GM20000 (cell line): ENCODE data around the gene LLGL1.

Experiments
- DNase-seq: peaks from one replicate; pipeline ENCODE4 v3.0.0; 2012; ENCODE audit warnings: low spot score
- TF ChIP-seq, protein P1 (sequence below): IDR thresholded peaks from 2 replicates; pipeline ENCODE4 v1.5.1; 2012; ENCODE audit warnings: mild to moderate bottlenecking, control low read depth; ENCODE audit errors: extremely low read depth, missing control alignments

LLGL1 gene

DNA sequence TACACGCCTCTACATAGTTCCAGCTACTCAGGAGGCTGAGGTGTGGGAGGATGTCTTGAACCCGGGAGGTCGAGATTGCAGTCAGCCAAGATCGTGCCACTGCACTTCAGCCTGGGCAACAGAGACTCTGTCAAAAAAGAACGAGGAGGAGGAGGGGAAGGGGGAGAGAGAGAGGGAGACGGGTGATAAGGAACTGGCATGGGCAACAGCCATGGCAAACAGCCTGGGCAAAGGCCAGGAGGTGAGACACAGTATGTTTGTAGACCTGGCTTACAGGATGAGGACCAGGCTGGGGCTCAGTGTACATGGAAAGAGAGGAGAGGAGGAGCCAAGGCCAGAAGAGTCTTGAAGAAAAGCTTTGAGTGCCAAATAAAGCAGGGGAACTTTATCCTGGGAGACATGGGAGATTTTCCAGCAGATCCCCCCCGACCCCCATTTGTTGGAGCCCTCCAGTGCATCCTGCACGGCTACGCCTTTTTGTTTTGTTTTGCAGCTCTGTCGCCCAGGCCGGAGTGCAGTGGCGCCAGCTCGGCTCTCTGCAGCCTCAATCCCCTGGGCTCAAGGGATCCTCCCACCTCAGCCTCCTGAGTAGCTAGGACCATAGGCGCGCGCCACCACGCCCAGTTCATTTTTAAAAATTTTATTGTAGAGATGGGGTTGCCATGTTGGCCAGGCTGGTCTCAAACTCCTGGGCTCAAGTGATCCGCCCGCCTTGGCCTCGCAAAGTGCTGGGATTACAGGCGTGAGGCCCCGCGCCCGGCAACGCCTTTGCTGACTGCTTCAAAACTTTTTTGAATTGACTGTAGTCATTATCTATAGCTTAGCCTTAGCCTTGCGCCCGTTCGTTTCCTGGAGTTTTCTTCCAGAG, 43.1 kb upstream of the LLGL1 start:
- TF ChIP-seq, protein P1, sequence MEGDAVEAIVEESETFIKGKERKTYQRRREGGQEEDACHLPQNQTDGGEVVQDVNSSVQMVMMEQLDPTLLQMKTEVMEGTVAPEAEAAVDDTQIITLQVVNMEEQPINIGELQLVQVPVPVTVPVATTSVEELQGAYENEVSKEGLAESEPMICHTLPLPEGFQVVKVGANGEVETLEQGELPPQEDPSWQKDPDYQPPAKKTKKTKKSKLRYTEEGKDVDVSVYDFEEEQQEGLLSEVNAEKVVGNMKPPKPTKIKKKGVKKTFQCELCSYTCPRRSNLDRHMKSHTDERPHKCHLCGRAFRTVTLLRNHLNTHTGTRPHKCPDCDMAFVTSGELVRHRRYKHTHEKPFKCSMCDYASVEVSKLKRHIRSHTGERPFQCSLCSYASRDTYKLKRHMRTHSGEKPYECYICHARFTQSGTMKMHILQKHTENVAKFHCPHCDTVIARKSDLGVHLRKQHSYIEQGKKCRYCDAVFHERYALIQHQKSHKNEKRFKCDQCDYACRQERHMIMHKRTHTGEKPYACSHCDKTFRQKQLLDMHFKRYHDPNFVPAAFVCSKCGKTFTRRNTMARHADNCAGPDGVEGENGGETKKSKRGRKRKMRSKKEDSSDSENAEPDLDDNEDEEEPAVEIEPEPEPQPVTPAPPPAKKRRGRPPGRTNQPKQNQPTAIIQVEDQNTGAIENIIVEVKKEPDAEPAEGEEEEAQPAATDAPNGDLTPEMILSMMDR: no peak
- DNase-seq: no peak

DNA sequence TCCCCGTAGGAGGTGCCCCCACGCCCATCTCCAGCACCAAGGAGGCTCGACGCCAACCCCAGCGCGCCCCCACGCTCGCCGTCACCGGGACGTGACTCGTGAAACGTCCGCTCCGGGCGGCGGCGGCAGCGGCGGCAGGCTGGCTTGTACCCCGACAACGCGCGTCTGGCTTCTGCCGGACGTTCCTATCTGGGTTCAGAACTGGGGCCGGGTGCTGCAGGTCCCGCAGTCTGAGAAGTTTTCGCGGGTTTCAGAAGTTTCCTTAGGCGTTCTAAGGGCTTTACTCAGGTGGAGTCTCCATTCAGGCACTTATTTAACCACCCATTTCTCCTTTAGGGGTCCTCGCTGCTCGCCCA, 42.5 kb upstream of the LLGL1 start:
- TF ChIP-seq, protein P1: no peak
- peak; percentile 83 for DNase-seq

DNA sequence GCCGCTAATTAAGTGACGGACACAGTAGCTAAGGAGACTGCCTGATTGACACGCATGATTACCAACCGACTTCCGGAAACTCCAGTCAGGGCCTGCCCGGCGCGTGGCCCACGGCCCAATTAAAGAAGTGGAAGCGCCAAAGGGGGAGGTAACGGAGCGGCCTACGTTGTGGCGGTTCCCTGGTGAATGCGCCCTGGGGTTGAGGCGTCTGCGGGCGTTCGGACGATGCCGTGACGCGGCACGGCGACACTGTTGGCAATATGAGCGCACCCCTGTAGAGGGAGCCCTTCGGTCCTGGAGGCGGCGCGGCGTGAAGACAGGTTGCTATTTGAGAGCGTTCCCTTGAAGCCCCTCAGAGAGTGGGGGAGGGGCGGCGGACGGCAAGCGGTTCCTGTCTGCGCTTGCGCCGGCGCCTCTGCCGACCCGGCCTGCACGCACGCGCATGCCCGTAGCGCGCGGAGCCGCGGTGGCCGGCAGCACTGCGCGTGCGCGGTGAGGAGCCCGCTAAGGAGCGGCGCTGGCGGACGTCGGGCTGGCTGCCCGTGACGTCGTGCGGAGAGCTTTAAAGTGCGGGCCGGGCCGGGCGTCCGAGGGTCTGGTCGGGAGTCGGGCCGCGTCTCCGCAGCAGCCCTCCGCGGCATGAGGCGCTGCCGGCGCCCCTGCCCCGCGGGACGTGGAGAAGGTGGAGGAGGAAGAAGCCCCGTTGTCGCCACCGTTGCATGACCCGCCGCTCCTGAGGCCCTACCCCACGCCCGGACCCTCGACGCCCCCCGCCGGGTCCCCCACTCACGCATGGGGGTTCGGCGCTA, 41.9 kb upstream of the LLGL1 start, which contains the start of gene ALKBH5:
Gene ALKBH5 (plus strand): TSS at position 495 of the 809 bp plus-strand sequence. CDS start 416 bp downstream, outside the sequence.
- TF ChIP-seq, protein P1: no peak
- peak; percentile 99 for DNase-seq

DNA sequence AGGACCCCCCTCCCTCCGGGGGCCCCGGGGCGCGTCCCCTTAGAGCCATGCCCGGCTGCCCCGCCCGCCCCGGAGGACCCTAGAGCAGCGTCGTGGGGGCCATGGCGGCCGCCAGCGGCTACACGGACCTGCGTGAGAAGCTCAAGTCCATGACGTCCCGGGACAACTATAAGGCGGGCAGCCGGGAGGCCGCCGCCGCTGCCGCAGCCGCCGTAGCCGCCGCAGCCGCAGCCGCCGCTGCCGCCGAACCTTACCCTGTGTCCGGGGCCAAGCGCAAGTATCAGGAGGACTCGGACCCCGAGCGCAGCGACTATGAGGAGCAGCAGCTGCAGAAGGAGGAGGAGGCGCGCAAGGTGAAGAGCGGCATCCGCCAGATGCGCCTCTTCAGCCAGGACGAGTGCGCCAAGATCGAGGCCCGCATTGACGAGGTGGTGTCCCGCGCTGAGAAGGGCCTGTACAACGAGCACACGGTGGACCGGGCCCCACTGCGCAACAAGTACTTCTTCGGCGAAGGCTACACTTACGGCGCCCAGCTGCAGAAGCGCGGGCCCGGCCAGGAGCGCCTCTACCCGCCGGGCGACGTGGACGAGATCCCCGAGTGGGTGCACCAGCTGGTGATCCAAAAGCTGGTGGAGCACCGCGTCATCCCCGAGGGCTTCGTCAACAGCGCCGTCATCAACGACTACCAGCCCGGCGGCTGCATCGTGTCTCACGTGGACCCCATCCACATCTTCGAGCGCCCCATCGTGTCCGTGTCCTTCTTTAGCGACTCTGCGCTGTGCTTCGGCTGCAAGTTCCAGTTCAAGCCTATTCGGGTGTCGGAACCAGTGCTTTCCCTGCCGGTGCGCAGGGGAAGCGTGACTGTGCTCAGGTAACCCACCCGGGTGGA, 41.0 kb upstream of the LLGL1 start:
- peak; percentile 66 for DNase-seq
- TF ChIP-seq, protein P1: peak; percentile 1

DNA sequence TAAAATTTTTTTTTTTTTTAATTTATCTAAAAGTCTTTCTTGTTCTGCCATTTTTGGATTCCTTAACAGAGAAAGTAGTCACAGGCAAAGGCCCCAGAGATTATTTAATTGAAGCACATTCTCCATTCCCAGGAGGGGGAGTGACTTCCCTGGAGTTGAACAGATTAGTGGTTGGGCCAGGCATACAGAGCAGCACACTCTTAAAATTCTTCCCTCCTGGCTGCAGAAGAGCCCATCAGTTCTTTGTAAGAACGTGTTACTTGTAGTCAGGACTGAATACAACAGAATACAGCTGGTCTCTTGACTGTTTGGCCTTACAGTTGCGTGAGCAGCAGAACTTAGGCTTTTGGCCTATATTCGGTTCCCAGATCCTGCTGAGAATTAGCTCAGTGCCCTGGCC, 40.0 kb upstream of the LLGL1 start:
- TF ChIP-seq, protein P1: no peak
- DNase-seq: no peak

DNA sequence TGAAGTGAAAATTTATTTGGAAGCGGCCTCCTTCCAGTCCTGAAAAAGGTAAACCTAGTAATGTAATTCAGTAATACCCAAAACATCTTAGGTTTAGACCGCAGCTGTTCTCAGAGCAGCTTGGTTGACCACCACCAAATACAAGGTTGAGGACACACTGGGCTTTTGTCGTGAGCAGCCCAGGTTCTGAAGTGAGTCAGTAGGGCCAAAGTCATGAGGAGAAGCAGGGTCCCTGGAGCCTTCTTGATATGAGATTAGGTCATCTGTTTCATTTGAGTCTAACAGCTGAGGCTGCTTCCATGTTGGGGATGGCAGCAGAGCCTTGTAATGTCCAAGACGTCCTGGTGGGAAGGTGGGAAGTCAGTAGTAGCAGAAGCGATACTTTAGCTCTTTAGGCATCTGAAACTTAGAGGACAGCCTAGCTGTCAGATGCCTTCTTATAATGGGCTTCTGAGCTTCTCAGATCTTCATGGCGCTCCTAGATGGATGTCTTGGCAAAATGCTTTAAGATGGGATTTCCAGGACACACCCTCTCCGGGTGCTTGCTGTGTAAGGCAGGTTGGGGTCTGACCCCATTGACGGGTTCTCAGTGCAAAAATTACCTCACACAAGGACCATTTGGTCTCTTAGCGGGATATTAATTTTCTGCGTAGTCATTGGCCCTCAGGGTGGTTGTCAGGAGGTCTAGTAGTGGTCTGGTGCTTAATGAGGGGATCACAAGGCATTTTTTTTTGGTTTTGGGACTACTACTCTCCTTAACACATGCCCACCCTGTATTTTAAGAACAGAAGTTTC, 39.4 kb upstream of the LLGL1 start:
- peak; percentile 44 for DNase-seq
- TF ChIP-seq, protein P1: no peak
